K562 (cell line): ENCODE data around the gene SLX9. TPM values are rescaled to one million over a fixed set of nuclear protein-coding genes. Genes with fewer than 3 reads are reported as not detected.

Experiments
- ATAC-seq: fragments of 200-7000 bp; cut with Tn5 transposase; 3 replicates; pipeline ENCODE4 v1.9.1; 2020; ENCODE audit warnings: moderate library complexity
- BruUV-seq: library from RNA; stranded (reverse); fragments of 400-500 nt; replicated peaks from 2 replicates; lab custom pipeline; 2021; lab: Mats Ljungman, UMichigan
- CTCF ChIA-PET: fragments of 300-600 bp; formaldehyde crosslinking; extraction: SDS; loops from one replicate; lab custom pipeline; 2021; ENCODE audit warnings: low intra/inter-chr PET ratio; lab: Yijun Ruan, JAX
- POLR2A ChIA-PET: fragments of 300-600, 350-650 bp; sonication (Branson Sonifier 250); formaldehyde crosslinking; extraction: SDS; loops from one replicate; lab custom pipeline; 2021; ENCODE audit warnings: antibody characterized with exemption, inconsistent platforms; lab: Yijun Ruan, JAX
- DNase-seq, 4 experiments: peaks; one replicate each; pipeline versions ENCODE4 v3.0.0 to v3.0.0-alpha.2; 2011 to 2018; ENCODE audit warnings: low spot score in 3 of 4, mixed read lengths in 3 of 4; ENCODE audit errors: extremely low read depth in 1 of 4
- FAIRE-seq: peaks from 2 replicates; lab custom pipeline; 2011; peaks lifted over from hg19 to GRCh38; lab: Jason Lieb, UNC
- H2AFZ ChIP-seq: 2 replicates; pipeline ENCODE4 v1.6.0; 2011; ENCODE audit warnings: low read depth, low read length, control low read depth, inconsistent platforms
- H3K27ac ChIP-seq: fragments of 200-600 bp; 3 replicates; pipeline ENCODE4 v1.8.0; 2011; ENCODE audit warnings: low read depth, mild to moderate bottlenecking, control low read depth, inconsistent platforms, low read length, moderate library complexity, mixed read lengths; ENCODE audit errors: extremely low read depth
- H3K27me3 ChIP-seq, 2 experiments: fragments of 300-600 bp in 1 of 2; 2 replicates in 1 of 2; 3 replicates in 1 of 2; pipeline versions ENCODE4 v1.6.0 to v1.8.0; 2011; ENCODE audit warnings: inconsistent platforms in 2 of 2, low read length in 2 of 2, mild to moderate bottlenecking in 1 of 2, mixed read lengths in 1 of 2, moderate library complexity in 1 of 2; ENCODE audit not compliant: control insufficient read depth in 2 of 2, insufficient read depth in 2 of 2
- H3K36me3 ChIP-seq: fragments of 300-600 bp; 3 replicates; pipeline ENCODE4 v1.8.0; 2011; ENCODE audit warnings: mild to moderate bottlenecking, low read length, inconsistent platforms; ENCODE audit not compliant: control insufficient read depth, insufficient read depth
- H3K4me1 ChIP-seq, 2 experiments: fragments of 200-600 bp in 1 of 2; replicated peaks in 1 of 2; 2 replicates in 1 of 2; 3 replicates in 1 of 2; pipeline versions ENCODE4 v1.5.1 to v1.8.0; 2011; ENCODE audit warnings: inconsistent platforms in 2 of 2, low read length in 2 of 2, mild to moderate bottlenecking in 1 of 2, mixed read lengths in 1 of 2, moderate library complexity in 1 of 2; ENCODE audit not compliant: control insufficient read depth in 2 of 2, insufficient read depth in 2 of 2
- H3K4me2 ChIP-seq: 2 replicates; pipeline ENCODE4 v1.6.1; 2011; ENCODE audit warnings: low read length, control low read depth, inconsistent platforms, mixed read lengths; ENCODE audit not compliant: insufficient read depth
- H3K4me3 ChIP-seq: fragments of 200-600 bp; sonication (generic), shearing (Covaris generic); 2 replicates; pipeline ENCODE4 v1.5.1; 2016; ENCODE audit warnings: control low read depth, inconsistent platforms
- H3K79me2 ChIP-seq: fragments of 200-600 bp; 3 replicates; pipeline ENCODE4 v1.8.0; 2011; ENCODE audit warnings: low read length, inconsistent platforms; ENCODE audit not compliant: control insufficient read depth, insufficient read depth
- H3K9ac ChIP-seq, 2 experiments: 2 replicates each; pipeline versions ENCODE4 v1.6.0 to v1.6.1; 2011; ENCODE audit warnings: low read depth in 2 of 2, low read length in 2 of 2, control low read depth in 1 of 2, inconsistent platforms in 1 of 2, mild to moderate bottlenecking in 1 of 2, mixed read lengths in 1 of 2; ENCODE audit not compliant: insufficient read depth in 1 of 2
- H3K9me1 ChIP-seq: one replicate; pipeline ENCODE4 v1.6.0; 2011; ENCODE audit warnings: inconsistent platforms, mild to moderate bottlenecking, low read length, moderate library complexity; ENCODE audit not compliant: control insufficient read depth, insufficient read depth
- H3K9me3 ChIP-seq: replicated peaks from 2 replicates; pipeline ENCODE4 v1.5.1; 2011; ENCODE audit warnings: low read depth, low read length, inconsistent platforms; ENCODE audit not compliant: control insufficient read depth, insufficient read depth
- H4K20me1 ChIP-seq: replicated peaks from 2 replicates; pipeline ENCODE4 v1.6.1; 2011; ENCODE audit warnings: low read length, inconsistent platforms, mixed read lengths; ENCODE audit not compliant: control insufficient read depth, insufficient read depth
- MCM2 ChIP-seq: fragments of 450-650 bp; IDR thresholded peaks from 2 replicates; pipeline ENCODE4 v1.6.1; 2017; ENCODE audit warnings: low read depth, mild to moderate bottlenecking
- MTA3 ChIP-seq: fragments of 450-650 bp; formaldehyde crosslinking; IDR thresholded peaks from 2 replicates; pipeline ENCODE4 v1.6.1; 2017; ENCODE audit warnings: mild to moderate bottlenecking, borderline replicate concordance
- PML ChIP-seq: IDR thresholded peaks from 2 replicates; pipeline ENCODE4 v1.6.1; 2012; ENCODE audit warnings: low read length, inconsistent platforms
- TOE1 ChIP-seq, 2 experiments: fragments of 450-650 bp in 1 of 2; sonication (generic) in 1 of 2; formaldehyde crosslinking in 1 of 2; IDR thresholded peaks; 2 replicates each; pipeline versions ENCODE4 v1.7.1 to v1.8.0; 2016 to 2022; ENCODE audit warnings: borderline replicate concordance in 2 of 2, mild to moderate bottlenecking in 2 of 2, antibody characterized with exemption in 1 of 2, inconsistent platforms in 1 of 2, low read depth in 1 of 2, missing genetic modification reagents in 1 of 2, moderate library complexity in 1 of 2
- ZNF280A ChIP-seq: fragments of 450-650 bp; IDR thresholded peaks from 2 replicates; pipeline ENCODE4 v1.6.1; 2018; ENCODE audit warnings: mild to moderate bottlenecking, low read depth; ENCODE audit not compliant: partially characterized antibody
- WGBS: fragments of 100-300 bp; shearing (Covaris generic); methylation state at CpG from one replicate; pipeline ENCODE4 v1.1.6; 2016; ENCODE audit warnings: low coverage, mixed read lengths; ENCODE audit not compliant: insufficient coverage; ENCODE audit errors: missing lambda C conversion rate; 5-methylcytosine and 5-hydroxymethylcytosine counted together
- in situ Hi-C: fragments of 300-500 bp; cut with MboI; formaldehyde crosslinking; loops from 4 replicates; pipeline ENCODE4 v1.15.0; 2018; ENCODE audit warnings: inconsistent platforms, mixed read lengths
- intact Hi-C: fragments of 100-400 bp; cut with micrococcal nuclease; formaldehyde crosslinking; loops from 2 replicates; pipeline ENCODE4 v1.14.2; 2022
- polyA plus RNA-seq, 8 experiments: library from polyadenylated mRNA; depleted of rRNA in 4 of 8; stranded (reverse) in 5 of 8; unstranded in 3 of 8; fragments of >200 nt; fragmentation: Nextera tagmentation in 2 of 8; fragmentation: Illumina TruSeq in 1 of 8; extraction: Ambion mirVana in 2 of 8; extraction: Trizol in 1 of 8; gene quantifications; 2 replicates each; pipeline versions ENCODE4 v1.2.1 to v1.2.3, GENCODE V29; 2011 to 2014; ENCODE audit warnings: inconsistent platforms in 1 of 8, missing spikeins in 1 of 8
- total RNA-seq, 7 experiments: library from RNA; depleted of rRNA in 6 of 7; stranded (reverse); fragments of >200 nt in 6 of 7; fragmentation: Illumina TruSeq in 2 of 7; extraction: Trizol in 2 of 7; gene quantifications; 2 replicates each; pipeline versions ENCODE4 v1.2.1 to v1.2.3, GENCODE V29; 2011 to 2021; ENCODE audit warnings: low replicate concordance in 1 of 7
- TF ChIP-seq, protein P1 (sequence below), 3 experiments: fragments of 200-800 bp in 1 of 3; sonication (Bioruptor generic) in 1 of 3; sonication (generic) in 1 of 3; formaldehyde crosslinking in 1 of 3; IDR thresholded peaks; 2 replicates each; pipeline versions ENCODE4 v1.6.1 to v1.8.0; 2016 to 2022; ENCODE audit warnings: mild to moderate bottlenecking in 2 of 3, missing compliant biosample characterization in 2 of 3, missing genetic modification characterization in 2 of 3, missing genetic modification reagents in 1 of 3
- TF ChIP-seq, protein P2 (sequence below), 2 experiments: fragments of 450-650 bp; formaldehyde crosslinking in 1 of 2; IDR thresholded peaks; 2 replicates each; pipeline versions ENCODE4 v1.4.0 to v1.6.1; 2014 to 2020; ENCODE audit warnings: mild to moderate bottlenecking in 2 of 2, borderline replicate concordance in 1 of 2, low read depth in 1 of 2

The SLX9 gene
- total and polyA plus RNA-seq, 9 of the 15 experiments (the other 6 are each of a cell fraction or from before 2014, with no cell fraction given): 1.2 to 75.5 (median 16.5) TPM

- peaks cover 3% of the 10 kb centered on the region for H3K9me1 ChIP-seq
- peak; percentile 88 for ATAC-seq
- H3K27ac ChIP-seq: no peak overlapping the region
- DNase-seq: peak; percentile 78 to 81 (median 81)
- intact Hi-C loops: loop anchor here (2.0 kb wide), 1 partner anchor 40 kb away; no protein-coding TSS in a partner anchor
- peaks cover 32 to 87% of the 10 kb centered on the region in 2 experiments; a peak in 4 of 5 replicates for H3K27me3 ChIP-seq
- H2AFZ ChIP-seq: no peak overlapping the region
- in situ Hi-C loops: no loop called here
- peak; percentile 92 for FAIRE-seq
- peaks cover 22% of the 10 kb centered on the region for H4K20me1 ChIP-seq
- POLR2A ChIA-PET: interaction anchor here (0.6 kb wide), 3 partner anchors 11 to 872 kb away, joined by 3 to 4 read pairs (median 3); no protein-coding TSS in a partner anchor
- no peaks in the 10 kb centered on the region for H3K36me3 ChIP-seq
- peaks cover 4 to 74% of the 10 kb centered on the region in 2 experiments for H3K4me1 ChIP-seq
- no peaks in the 10 kb centered on the region for H3K79me2 ChIP-seq
- BruUV-seq: no TSS peak
- WGBS: 8% methylated on average over 12 of the region's 15 CpGs
- CTCF ChIA-PET: interaction anchor here (0.6 to 1.3 kb wide), 4 partner anchors 43 to 109 kb away, joined by 3 read pairs; partner anchors contain the start of gene UBE2G2
- no peak overlapping the region for H3K4me3 ChIP-seq
- H3K4me2 ChIP-seq: no peak overlapping the region
- no peak overlapping the region for H3K9ac ChIP-seq
- no peaks in the 10 kb centered on the region for H3K9me3 ChIP-seq
- TF ChIP-seq TOE1 (IDR thresholded peaks at IDR 0.05; ENCODE audit: borderline replicate concordance): no peak
- 0 out of 2 replicates have a peak, but pooled peaks have one; percentile 27 for TF ChIP-seq TOE1 (CRISPR knock-in tag; IDR thresholded peaks at IDR 0.05; ENCODE audit: borderline replicate concordance, low read depth)
- no peak for TF ChIP-seq ZNF280A
- TF ChIP-seq, protein P1, sequence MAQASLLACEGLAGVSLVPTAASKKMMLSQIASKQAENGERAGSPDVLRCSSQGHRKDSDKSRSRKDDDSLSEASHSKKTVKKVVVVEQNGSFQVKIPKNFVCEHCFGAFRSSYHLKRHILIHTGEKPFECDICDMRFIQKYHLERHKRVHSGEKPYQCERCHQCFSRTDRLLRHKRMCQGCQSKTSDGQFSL (CRISPR knock-in tag; IDR thresholded peaks at IDR 0.05): no peak
- TF ChIP-seq, protein P1 (tag; IDR thresholded peaks at IDR 0.05): no peak
- TF ChIP-seq, protein P2, sequence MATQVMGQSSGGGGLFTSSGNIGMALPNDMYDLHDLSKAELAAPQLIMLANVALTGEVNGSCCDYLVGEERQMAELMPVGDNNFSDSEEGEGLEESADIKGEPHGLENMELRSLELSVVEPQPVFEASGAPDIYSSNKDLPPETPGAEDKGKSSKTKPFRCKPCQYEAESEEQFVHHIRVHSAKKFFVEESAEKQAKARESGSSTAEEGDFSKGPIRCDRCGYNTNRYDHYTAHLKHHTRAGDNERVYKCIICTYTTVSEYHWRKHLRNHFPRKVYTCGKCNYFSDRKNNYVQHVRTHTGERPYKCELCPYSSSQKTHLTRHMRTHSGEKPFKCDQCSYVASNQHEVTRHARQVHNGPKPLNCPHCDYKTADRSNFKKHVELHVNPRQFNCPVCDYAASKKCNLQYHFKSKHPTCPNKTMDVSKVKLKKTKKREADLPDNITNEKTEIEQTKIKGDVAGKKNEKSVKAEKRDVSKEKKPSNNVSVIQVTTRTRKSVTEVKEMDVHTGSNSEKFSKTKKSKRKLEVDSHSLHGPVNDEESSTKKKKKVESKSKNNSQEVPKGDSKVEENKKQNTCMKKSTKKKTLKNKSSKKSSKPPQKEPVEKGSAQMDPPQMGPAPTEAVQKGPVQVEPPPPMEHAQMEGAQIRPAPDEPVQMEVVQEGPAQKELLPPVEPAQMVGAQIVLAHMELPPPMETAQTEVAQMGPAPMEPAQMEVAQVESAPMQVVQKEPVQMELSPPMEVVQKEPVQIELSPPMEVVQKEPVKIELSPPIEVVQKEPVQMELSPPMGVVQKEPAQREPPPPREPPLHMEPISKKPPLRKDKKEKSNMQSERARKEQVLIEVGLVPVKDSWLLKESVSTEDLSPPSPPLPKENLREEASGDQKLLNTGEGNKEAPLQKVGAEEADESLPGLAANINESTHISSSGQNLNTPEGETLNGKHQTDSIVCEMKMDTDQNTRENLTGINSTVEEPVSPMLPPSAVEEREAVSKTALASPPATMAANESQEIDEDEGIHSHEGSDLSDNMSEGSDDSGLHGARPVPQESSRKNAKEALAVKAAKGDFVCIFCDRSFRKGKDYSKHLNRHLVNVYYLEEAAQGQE (IDR thresholded peaks at IDR 0.05; ENCODE audit: borderline replicate concordance): peak; percentile 74
- TF ChIP-seq, protein P2 (CRISPR knock-in tag; IDR thresholded peaks at IDR 0.05; ENCODE audit: low read depth): no peak
- TF ChIP-seq MCM2: no peak
- peak; percentile 37; the same call in 1 of the 2 replicates for TF ChIP-seq MTA3
- no peak for TF ChIP-seq PML
Measured at GRCh38 chr21:44892536-44893277, 47.1 kb upstream of the SLX9 start.
